ENCODE data around the gene ZNF362. TPM values are rescaled to one million over a fixed set of nuclear protein-coding genes. Genes with fewer than 3 reads are reported as not detected.
"Not testable (repeated sequence)": the region's sequence is repeated elsewhere in the genome, so short reads cannot be mapped to it uniquely, and the experiment has no call there.

The ZNF362 gene
- total RNA-seq, 2 donors from 2014 or later: 7.9 to 17.9 TPM

- Histone ChIP-seq H3K27me3 (no peaks in the 10 kb centered on the region), H3K27ac (no peak overlapping the region), H3K4me1 (peaks cover 7% of the 10 kb centered on the region), H3K36me3 (replicated peaks in 1 of 2; ENCODE audit: insufficient read depth in 1 of 2, low read depth in 2 of 2) (peaks cover 0 to 3% of the 10 kb centered on the region in 2 donors), H3K9me3 (no peaks in the 10 kb centered on the region), H3K4me3 (no peak overlapping the region)
- 79 to 83% methylated on average over 8 of the region's 8 CpGs for WGBS, 2 donors
- ATAC-seq (no peak), DNase-seq (peak in 1 of 4 donors; percentile 5)
- TF ChIP-seq POLR2A (IDR thresholded peaks at IDR 0.05) (no peak), CTCF (IDR thresholded peaks at IDR 0.05) (no peak)
- intact Hi-C loops (cut with DNase I): no loop called here
These were observed 30.3 kb downstream of the ZNF362 start for GRCh38 chr1:33286451-33287185.

GRCh38 chr1:33287317-33287716 is 31.0 kb downstream of the ZNF362 start:
- no peak overlapping the region for H3K4me3 ChIP-seq
- intact Hi-C loops (cut with DNase I): no loop called here
- 77 to 93% methylated on average over 2 of the region's 2 CpGs for WGBS, 2 donors
- H3K9me3 ChIP-seq: no peaks in the 10 kb centered on the region
- DNase-seq: peak in 1 of 4 donors; percentile 0
- H3K4me1 ChIP-seq: peaks cover 7% of the 10 kb centered on the region
- no peak overlapping the region for H3K27ac ChIP-seq
- H3K36me3 ChIP-seq (replicated peaks in 1 of 2; ENCODE audit: insufficient read depth in 1 of 2, low read depth in 2 of 2): no peaks in the 10 kb centered on the region
- no peaks in the 10 kb centered on the region for H3K27me3 ChIP-seq
- no peak for ATAC-seq
- TF ChIP-seq CTCF (IDR thresholded peaks at IDR 0.05): no peak
- no peak for TF ChIP-seq POLR2A (IDR thresholded peaks at IDR 0.05)

GRCh38 chr1:33288976-33289857 is 32.9 kb downstream of the ZNF362 start:
- WGBS, 2 donors: 88 to 93% methylated on average over 15 to 16 of the region's 16 CpGs
- ATAC-seq (no peak), DNase-seq (peak in 1 of 4 donors; percentile 9)
- intact Hi-C loops (cut with DNase I): no loop called here
- H3K27ac ChIP-seq: no peak overlapping the region
- no peaks in the 10 kb centered on the region for H3K9me3 ChIP-seq
- no peaks in the 10 kb centered on the region for H3K36me3 ChIP-seq (replicated peaks in 1 of 2; ENCODE audit: insufficient read depth in 1 of 2, low read depth in 2 of 2)
- no peaks in the 10 kb centered on the region for H3K27me3 ChIP-seq
- TF ChIP-seq POLR2A (IDR thresholded peaks at IDR 0.05) (no peak), CTCF (IDR thresholded peaks at IDR 0.05) (no peak)
- peaks cover 7% of the 10 kb centered on the region for H3K4me1 ChIP-seq
- H3K4me3 ChIP-seq: no peak overlapping the region

GRCh38 chr1:33289858-33290154 is 33.5 kb downstream of the ZNF362 start:
- Histone ChIP-seq H3K4me3 (no peak overlapping the region), H3K4me1 (peaks cover 7% of the 10 kb centered on the region), H3K36me3 (replicated peaks in 1 of 2; ENCODE audit: insufficient read depth in 1 of 2, low read depth in 2 of 2) (no peaks in the 10 kb centered on the region), H3K9me3 (no peaks in the 10 kb centered on the region), H3K27ac (no peak overlapping the region), H3K27me3 (no peaks in the 10 kb centered on the region)
- TF ChIP-seq POLR2A (IDR thresholded peaks at IDR 0.05) (no peak), CTCF (IDR thresholded peaks at IDR 0.05) (no peak)
- intact Hi-C loops (cut with DNase I): loop anchor here (10.0 kb wide), 1 partner anchor 175 kb away; no protein-coding TSS in a partner anchor
- 87 to 91% methylated on average over 3 of the region's 3 CpGs for WGBS, 2 donors
- no peak for DNase-seq
- no peak for ATAC-seq

- not testable (repeated sequence) for H3K9me3 ChIP-seq; H3K36me3 ChIP-seq (replicated peaks in 1 of 2; ENCODE audit: insufficient read depth in 1 of 2, low read depth in 2 of 2); DNase-seq; H3K27me3 ChIP-seq; H3K4me3 ChIP-seq; H3K4me1 ChIP-seq; H3K27ac ChIP-seq; ATAC-seq
- WGBS, 2 donors: 80 to 100% methylated on average over 1 of the region's 2 CpGs
- intact Hi-C loops (cut with DNase I): loop anchor here (10.0 kb wide), 1 partner anchor 174 kb away; no protein-coding TSS in a partner anchor
These were observed 34.3 kb downstream of the ZNF362 start for GRCh38 chr1:33290615-33291014.
